Body of pancreas (tissue), 4 donors: ENCODE results near the gene CAMSAP1.

Experiments used
- POLR2A ChIP-seq, 3 donors: fragments of 450-650 bp; IDR thresholded peaks; one replicate each; pipeline ENCODE4 v1.6.1; 2016; ENCODE audit warnings: antibody characterized with exemption in 3 of 3, mild to moderate bottlenecking in 2 of 3
- TF ChIP-seq, protein P1 (sequence below), 7 experiments: fragments of 450-650 bp in 4 of 7; fragments of 200-600 bp in 3 of 7; sonication (generic) in 3 of 7; IDR thresholded peaks; one replicate each; pipeline ENCODE4 v1.5.1; 2016 to 2019; ENCODE audit warnings: antibody characterized with exemption in 7 of 7

DNA sequence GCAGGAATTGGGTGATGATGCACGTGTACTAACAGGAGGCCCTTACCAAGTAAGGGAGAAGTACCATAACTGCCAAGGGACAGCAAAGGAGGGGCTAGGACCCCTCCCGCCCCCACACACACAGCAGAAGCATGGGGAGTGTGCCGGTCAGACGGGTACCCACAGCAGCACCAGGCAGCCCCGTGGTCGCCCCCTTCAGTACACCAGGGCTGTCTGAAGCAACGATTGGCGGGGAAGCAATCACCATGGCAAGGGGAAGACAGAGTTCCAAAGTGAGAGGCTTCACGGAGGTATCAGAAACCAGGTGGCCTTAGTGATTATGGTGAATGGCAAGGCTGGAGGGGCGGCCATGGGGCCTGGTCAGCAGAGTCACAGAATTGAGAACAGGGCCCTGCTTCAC is 72.2 kb downstream of the CAMSAP1 start:
- TF ChIP-seq, protein P1, sequence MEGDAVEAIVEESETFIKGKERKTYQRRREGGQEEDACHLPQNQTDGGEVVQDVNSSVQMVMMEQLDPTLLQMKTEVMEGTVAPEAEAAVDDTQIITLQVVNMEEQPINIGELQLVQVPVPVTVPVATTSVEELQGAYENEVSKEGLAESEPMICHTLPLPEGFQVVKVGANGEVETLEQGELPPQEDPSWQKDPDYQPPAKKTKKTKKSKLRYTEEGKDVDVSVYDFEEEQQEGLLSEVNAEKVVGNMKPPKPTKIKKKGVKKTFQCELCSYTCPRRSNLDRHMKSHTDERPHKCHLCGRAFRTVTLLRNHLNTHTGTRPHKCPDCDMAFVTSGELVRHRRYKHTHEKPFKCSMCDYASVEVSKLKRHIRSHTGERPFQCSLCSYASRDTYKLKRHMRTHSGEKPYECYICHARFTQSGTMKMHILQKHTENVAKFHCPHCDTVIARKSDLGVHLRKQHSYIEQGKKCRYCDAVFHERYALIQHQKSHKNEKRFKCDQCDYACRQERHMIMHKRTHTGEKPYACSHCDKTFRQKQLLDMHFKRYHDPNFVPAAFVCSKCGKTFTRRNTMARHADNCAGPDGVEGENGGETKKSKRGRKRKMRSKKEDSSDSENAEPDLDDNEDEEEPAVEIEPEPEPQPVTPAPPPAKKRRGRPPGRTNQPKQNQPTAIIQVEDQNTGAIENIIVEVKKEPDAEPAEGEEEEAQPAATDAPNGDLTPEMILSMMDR (IDR thresholded peaks at IDR 0.05) = no peak
- no peak for TF ChIP-seq POLR2A (IDR thresholded peaks at IDR 0.05)
